ENCODE results near the gene CFAP53. TPM values are rescaled to one million over a fixed set of nuclear protein-coding genes. Genes with fewer than 3 reads are reported as not detected.

Gene CFAP53
- total and polyA plus RNA-seq, 12 donors = 0.09 to 0.44 (median 0.18) TPM; not detected in 4

DNA sequence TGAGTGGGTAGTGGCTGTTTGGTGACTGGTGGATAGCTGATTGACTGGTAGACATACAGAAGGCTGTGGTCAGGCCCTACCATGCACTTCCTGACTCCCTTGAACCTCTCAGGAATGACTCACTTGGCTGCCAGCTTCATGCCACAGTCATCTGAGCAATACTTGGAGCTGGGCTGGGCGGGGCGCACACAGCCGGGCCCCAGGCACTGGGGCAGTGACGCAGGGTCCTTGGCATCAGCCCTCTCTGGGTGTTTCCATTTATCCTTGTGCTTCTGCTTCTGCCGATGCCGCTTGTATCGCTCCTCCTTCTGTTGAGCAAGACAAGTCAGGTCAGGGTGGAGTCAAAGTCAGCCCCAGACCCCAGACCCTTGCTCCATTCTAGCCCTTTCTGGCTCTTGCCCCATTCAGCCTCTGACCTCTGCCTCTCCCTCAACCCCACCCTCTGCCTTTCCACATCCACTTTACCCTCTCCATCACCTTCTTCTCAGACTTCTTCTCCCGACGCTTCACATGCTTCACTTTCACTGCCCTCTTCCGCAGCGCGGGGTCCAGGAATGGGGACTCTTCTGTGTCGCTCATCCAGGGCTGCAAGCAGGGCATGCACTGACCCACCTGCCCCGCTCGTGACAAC is 18.1 kb upstream of the CFAP53 start:
- H3K27ac ChIP-seq = no peak overlapping the region
- WGBS, 2 donors = 95% methylated on average over 15 of the region's 15 CpGs
- H3K4me1 ChIP-seq = peaks cover 12 to 46% (median 27%) of the 10 kb centered on the region in 9 donors
- intact Hi-C loops (cut with DNase I) = loop anchor here in 4 of 10 donors (10.0 kb wide), 2 partner anchors 90 to 760 kb away; partner anchors contain the start of gene SKA1 (in 3 of the 4)
- no peaks in the 10 kb centered on the region for H3K9me3 ChIP-seq
- peaks cover 0 to 44% (median 8%) of the 10 kb centered on the region in 9 donors for H3K36me3 ChIP-seq
- TF ChIP-seq, protein P1, sequence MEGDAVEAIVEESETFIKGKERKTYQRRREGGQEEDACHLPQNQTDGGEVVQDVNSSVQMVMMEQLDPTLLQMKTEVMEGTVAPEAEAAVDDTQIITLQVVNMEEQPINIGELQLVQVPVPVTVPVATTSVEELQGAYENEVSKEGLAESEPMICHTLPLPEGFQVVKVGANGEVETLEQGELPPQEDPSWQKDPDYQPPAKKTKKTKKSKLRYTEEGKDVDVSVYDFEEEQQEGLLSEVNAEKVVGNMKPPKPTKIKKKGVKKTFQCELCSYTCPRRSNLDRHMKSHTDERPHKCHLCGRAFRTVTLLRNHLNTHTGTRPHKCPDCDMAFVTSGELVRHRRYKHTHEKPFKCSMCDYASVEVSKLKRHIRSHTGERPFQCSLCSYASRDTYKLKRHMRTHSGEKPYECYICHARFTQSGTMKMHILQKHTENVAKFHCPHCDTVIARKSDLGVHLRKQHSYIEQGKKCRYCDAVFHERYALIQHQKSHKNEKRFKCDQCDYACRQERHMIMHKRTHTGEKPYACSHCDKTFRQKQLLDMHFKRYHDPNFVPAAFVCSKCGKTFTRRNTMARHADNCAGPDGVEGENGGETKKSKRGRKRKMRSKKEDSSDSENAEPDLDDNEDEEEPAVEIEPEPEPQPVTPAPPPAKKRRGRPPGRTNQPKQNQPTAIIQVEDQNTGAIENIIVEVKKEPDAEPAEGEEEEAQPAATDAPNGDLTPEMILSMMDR (IDR thresholded peaks at IDR 0.05) = no peak
- no peak overlapping the region for H3K4me3 ChIP-seq
- ATAC-seq (no peak), DNase-seq (no peak)
- no peaks in the 10 kb centered on the region for H3K27me3 ChIP-seq

DNA sequence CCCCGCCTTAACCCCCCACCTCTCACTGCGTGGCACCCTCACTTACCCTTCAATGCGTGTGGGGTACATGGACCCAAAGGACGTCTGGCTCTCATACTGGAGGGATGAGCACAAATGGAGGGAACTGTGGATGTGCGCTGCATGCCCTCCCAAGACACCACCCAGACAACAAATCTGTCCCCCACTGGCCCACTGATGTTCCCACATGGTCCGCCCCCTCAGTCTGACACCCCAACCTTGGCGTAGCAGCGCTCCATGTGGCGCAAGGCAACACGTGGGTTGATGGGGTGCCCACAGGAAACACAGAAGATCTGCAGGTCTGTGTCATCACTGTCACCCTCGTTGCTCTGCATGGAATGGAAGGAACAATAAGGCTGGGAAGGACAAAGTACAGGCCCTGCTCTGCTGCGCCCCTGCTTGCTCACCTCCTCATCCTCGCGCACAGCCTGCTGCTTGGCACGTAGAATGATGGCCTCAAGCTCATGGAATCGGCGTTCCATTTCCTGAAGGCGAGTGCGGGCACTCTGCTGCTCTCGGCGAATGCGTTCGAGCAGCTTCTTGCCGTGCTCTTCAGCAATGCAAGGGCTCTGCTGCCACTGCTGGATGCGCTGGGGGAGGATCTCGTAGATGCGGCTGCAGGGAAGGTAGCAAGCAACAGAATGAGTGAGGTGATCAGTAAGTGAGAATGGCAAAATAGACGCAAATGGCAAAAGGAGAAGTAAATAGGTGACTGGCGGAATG is 17.3 kb upstream of the CFAP53 start:
- Histone ChIP-seq H3K4me1 (peaks cover 12 to 48% (median 33%) of the 10 kb centered on the region in 9 donors), H3K27ac (no peak overlapping the region), H3K9me3 (no peaks in the 10 kb centered on the region), H3K27me3 (no peaks in the 10 kb centered on the region), H3K4me3 (no peak overlapping the region), H3K36me3 (peaks cover 0 to 52% (median 8%) of the 10 kb centered on the region in 9 donors)
- WGBS, 2 donors = 93% methylated on average over 29 of the region's 29 CpGs
- peak in 1 of 2 donors; percentile 13 for DNase-seq
- TF ChIP-seq, protein P1 (IDR thresholded peaks at IDR 0.05) = no peak
- no peak for ATAC-seq
- intact Hi-C loops (cut with DNase I) = loop anchor here in 4 of 10 donors (10.0 kb wide), 2 partner anchors 91 to 761 kb away; partner anchors contain the start of gene SKA1 (in 3 of the 4)

DNA sequence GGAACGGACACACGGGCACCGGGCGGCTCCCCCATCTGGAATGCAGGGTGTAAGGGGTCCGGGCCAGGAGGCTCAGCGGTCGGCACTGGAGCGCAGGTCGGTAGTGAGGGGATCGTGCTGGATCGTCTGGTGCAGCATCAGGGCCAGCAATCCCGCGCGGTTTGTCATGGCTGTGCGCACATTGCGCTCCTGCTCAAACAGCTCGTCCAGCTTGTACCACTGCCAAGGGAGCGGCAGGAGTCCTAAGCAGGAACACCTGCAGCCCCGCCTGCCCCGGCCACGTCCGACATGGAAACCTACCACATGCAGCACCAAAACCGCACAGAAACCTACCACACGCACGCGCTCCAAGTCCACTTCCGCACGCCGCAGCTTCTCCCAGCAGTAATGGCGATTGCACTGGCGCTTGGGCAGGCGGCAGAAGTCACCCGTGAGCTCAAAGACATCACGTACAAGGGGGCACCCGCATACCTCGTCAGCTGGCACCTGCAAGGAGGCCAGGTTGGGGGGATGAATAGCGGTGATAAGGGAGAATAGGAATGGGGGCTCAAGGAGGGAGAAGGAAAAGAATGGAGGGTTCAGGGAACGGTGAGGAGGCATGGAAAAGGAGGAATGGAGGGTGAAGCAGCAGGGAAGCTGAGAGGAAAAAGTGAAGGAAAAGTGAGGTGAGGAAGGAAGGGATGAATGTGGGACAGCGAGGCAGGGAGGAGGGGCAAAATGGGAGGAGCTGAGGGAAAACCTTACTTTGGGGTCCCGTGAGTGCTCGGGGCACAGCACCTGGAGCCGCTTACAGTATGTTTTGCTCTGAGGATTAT is 16.4 kb upstream of the CFAP53 start:
- Histone ChIP-seq H3K27me3 (no peaks in the 10 kb centered on the region), H3K4me1 (peaks cover 12 to 45% (median 33%) of the 10 kb centered on the region in 9 donors), H3K4me3 (peak overlapping the region in 2 of 10 donors; percentile 79 to 98), H3K9me3 (no peaks in the 10 kb centered on the region), H3K27ac (peak overlapping the region in 1 of 10 donors; percentile 93), H3K36me3 (peaks cover 0 to 60% (median 11%) of the 10 kb centered on the region in 9 donors)
- intact Hi-C loops (cut with DNase I) = loop anchor here in 4 of 10 donors (10.0 kb wide), 2 partner anchors 92 to 762 kb away; partner anchors contain the start of gene SKA1 (in 3 of the 4)
- whole genome bisulfite sequencing, 2 donors = 94 to 95% methylated on average over 42 of the region's 42 CpGs
- TF ChIP-seq, protein P1 (IDR thresholded peaks at IDR 0.05) = no peak
- ATAC-seq = no peak
- peak in 1 of 2 donors; percentile 33 for DNase-seq

Measured in heart right ventricle (tissue), 16 donors.